Gastrocnemius medialis (tissue), 4 donors: ENCODE results near the gene SAMD7. TPM values are rescaled to one million over a fixed set of nuclear protein-coding genes. Genes with fewer than 3 reads are reported as not detected.

Experiments used
- ATAC-seq, 2 donors: fragments of 150-250 bp; one replicate each; pipeline ENCODE4 v1.9.1; 2016
- DNase-seq, 2 donors: peaks; one replicate each; pipeline ENCODE4 v3.0.0-alpha.2; 2019
- H3K27ac ChIP-seq, 4 donors: fragments of 200-600 bp; sonication (generic); 1 replicate in 1 of 4; 2 replicates in 3 of 4; pipeline ENCODE4 v1.5.1; 2016 to 2018; ENCODE audit warnings: mild to moderate bottlenecking in 2 of 4, moderate library complexity in 1 of 4
- H3K27me3 ChIP-seq, 3 donors: fragments of 200-600 bp; sonication (generic) in 2 of 3; 1 replicate in 1 of 3; 2 replicates in 2 of 3; pipeline versions ENCODE4 v1.5.1 to v1.6.0; 2016 to 2019; ENCODE audit warnings: mild to moderate bottlenecking in 1 of 3, moderate library complexity in 1 of 3
- H3K36me3 ChIP-seq, 2 donors: fragments of 200-600 bp; sonication (generic) in 1 of 2; one replicate each; pipeline ENCODE4 v1.5.1; 2017 to 2018
- H3K4me1 ChIP-seq, 2 donors: fragments of 200-600 bp; sonication (generic) in 1 of 2; one replicate each; pipeline ENCODE4 v1.5.1; 2016 to 2017; ENCODE audit warnings: mild to moderate bottlenecking in 2 of 2
- H3K4me3 ChIP-seq, 4 donors: fragments of 200-600 bp; sonication (generic) in 3 of 4; 1 replicate in 1 of 4; 2 replicates in 3 of 4; pipeline ENCODE4 v1.5.1; 2016 to 2019; ENCODE audit warnings: mild to moderate bottlenecking in 2 of 4
- H3K9me3 ChIP-seq, 3 donors: fragments of 200-600 bp; sonication (generic) in 2 of 3; 1 replicate in 1 of 3; 2 replicates in 2 of 3; pipeline ENCODE4 v1.5.1; 2016 to 2019
- POLR2A ChIP-seq, 2 donors: fragments of 450-650 bp; IDR thresholded peaks; one replicate each; pipeline ENCODE4 v1.6.1; 2017; ENCODE audit warnings: antibody characterized with exemption in 2 of 2, mild to moderate bottlenecking in 2 of 2, moderate library complexity in 2 of 2
- in situ Hi-C, 4 donors: fragments of 200-750 bp; cut with MboI; loops; one replicate each; pipeline versions ENCODE4 v1.15.0 to v1.8.0; 2017; ENCODE audit warnings: low sequenced_read_pairs in 4 of 4
- intact Hi-C: fragments of 100-400 bp; cut with DNase I; formaldehyde crosslinking; loops from one replicate; pipeline ENCODE4 v1.15.1; 2023; ENCODE audit warnings: low total_unique reads
- total RNA-seq, 4 donors: library from RNA; depleted of rRNA; stranded (reverse); fragments of >200 nt; gene quantifications; one replicate each; pipeline versions ENCODE4 v1.1.0 to v1.2.3, GENCODE V29; 2016
- TF ChIP-seq, protein P1 (sequence below), 5 experiments: fragments of 450-650 bp in 3 of 5; fragments of 200-600 bp in 2 of 5; sonication (generic) in 2 of 5; IDR thresholded peaks in 4 of 5; conservative IDR thresholded peaks in 1 of 5; 1 replicate in 4 of 5; 2 replicates in 1 of 5; pipeline ENCODE4 v1.5.1; 2016 to 2019; ENCODE audit warnings: antibody characterized with exemption in 5 of 5, mild to moderate bottlenecking in 3 of 5, moderate library complexity in 3 of 5

The SAMD7 gene
- total RNA-seq, 4 donors from 2014 or later, result not detected

DNA sequence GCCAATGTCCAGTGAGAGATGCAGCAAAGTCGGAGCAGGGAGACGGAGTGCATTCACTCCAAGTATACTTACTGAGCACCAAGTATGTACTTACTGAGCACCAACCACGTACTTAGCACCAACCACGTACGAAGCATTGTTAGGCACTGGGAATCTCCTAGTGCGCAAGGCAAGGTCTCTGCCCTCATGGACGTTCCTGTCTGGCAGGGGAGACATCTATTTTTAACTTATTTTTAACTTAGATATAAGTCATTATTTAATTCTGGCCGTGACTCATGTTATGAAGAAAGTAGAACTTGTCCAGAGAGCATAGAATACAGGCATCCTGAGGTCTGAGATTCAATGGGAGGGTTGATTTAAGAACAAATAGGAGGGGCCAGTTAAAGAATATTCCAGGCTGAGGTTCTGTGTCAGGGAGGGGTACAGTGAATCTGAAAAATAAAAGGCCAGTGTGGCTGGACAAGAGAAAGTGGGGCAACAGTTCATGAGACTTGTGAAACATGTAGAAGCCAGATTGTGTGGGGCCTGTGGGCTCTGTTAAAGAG lies 32.3 kb upstream of the SAMD7 start:
- TF ChIP-seq, protein P1, sequence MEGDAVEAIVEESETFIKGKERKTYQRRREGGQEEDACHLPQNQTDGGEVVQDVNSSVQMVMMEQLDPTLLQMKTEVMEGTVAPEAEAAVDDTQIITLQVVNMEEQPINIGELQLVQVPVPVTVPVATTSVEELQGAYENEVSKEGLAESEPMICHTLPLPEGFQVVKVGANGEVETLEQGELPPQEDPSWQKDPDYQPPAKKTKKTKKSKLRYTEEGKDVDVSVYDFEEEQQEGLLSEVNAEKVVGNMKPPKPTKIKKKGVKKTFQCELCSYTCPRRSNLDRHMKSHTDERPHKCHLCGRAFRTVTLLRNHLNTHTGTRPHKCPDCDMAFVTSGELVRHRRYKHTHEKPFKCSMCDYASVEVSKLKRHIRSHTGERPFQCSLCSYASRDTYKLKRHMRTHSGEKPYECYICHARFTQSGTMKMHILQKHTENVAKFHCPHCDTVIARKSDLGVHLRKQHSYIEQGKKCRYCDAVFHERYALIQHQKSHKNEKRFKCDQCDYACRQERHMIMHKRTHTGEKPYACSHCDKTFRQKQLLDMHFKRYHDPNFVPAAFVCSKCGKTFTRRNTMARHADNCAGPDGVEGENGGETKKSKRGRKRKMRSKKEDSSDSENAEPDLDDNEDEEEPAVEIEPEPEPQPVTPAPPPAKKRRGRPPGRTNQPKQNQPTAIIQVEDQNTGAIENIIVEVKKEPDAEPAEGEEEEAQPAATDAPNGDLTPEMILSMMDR (IDR thresholded peaks at IDR 0.05 in 4 of 5, conservative IDR thresholded peaks at IDR 0.05 in 1 of 5), result no peak
- TF ChIP-seq POLR2A (IDR thresholded peaks at IDR 0.05), result no peak

GRCh38 chr3:169879845-169880575 lies 31.4 kb upstream of the SAMD7 start:
- ATAC-seq, result no peak
- no peak overlapping the region for H3K4me3 ChIP-seq
- no peaks in the 10 kb centered on the region for H3K9me3 ChIP-seq
- H3K36me3 ChIP-seq, result no peaks in the 10 kb centered on the region
- H3K27me3 ChIP-seq, result no peaks in the 10 kb centered on the region
- DNase-seq, result no peak
- H3K4me1 ChIP-seq, result no peaks in the 10 kb centered on the region
- TF ChIP-seq, protein P1 (IDR thresholded peaks at IDR 0.05 in 4 of 5, conservative IDR thresholded peaks at IDR 0.05 in 1 of 5), result no peak
- no peak for TF ChIP-seq POLR2A (IDR thresholded peaks at IDR 0.05)
- in situ Hi-C loops, result no loop called here
- intact Hi-C loops, result no loop called here
- no peak overlapping the region for H3K27ac ChIP-seq

More for the DNA sequence above, 32.3 kb upstream of the SAMD7 start:
- H3K36me3 ChIP-seq, result no peaks in the 10 kb centered on the region
- no peaks in the 10 kb centered on the region for H3K4me1 ChIP-seq
- H3K27ac ChIP-seq, result no peak overlapping the region
- no peak for ATAC-seq
- no peak overlapping the region for H3K4me3 ChIP-seq
- intact Hi-C loops, result no loop called here
- H3K9me3 ChIP-seq, result no peaks in the 10 kb centered on the region
- in situ Hi-C loops, result no loop called here
- no peaks in the 10 kb centered on the region for H3K27me3 ChIP-seq
- no peak for DNase-seq

DNA sequence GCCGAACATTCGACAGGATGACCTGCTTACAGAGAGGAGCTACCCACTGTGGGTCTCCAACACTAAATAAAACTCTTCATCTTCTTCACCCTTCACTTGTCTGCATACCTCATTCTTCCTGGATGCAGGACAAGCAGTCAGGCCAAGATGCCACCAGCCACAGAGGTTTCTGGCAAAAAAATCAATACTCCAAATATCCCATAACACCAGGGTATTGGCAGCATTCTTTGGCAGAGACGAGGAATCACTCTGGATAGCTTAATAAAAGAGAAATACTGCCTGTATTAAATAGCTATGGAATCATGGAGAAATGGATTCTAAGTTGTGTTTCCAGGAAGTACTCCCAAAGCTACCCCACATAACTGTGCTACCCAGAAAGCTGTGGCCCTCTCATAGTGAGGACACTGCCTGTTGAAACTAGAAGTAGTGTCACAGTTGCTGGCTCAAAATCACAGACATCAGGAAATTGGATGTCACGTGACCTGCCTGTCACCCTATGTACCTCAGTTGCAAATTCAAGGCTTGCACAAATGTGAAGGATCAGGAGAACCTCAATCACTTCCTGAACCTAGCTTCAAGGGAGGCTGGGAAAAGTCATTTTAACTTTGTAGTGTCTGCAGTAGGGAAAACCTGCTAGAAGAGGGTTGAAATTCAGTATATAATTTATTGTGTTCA lies 30.7 kb upstream of the SAMD7 start:
- intact Hi-C loops, result no loop called here
- TF ChIP-seq POLR2A (IDR thresholded peaks at IDR 0.05), result no peak
- TF ChIP-seq, protein P1 (IDR thresholded peaks at IDR 0.05 in 4 of 5, conservative IDR thresholded peaks at IDR 0.05 in 1 of 5), result no peak
- no peak for ATAC-seq

DNA sequence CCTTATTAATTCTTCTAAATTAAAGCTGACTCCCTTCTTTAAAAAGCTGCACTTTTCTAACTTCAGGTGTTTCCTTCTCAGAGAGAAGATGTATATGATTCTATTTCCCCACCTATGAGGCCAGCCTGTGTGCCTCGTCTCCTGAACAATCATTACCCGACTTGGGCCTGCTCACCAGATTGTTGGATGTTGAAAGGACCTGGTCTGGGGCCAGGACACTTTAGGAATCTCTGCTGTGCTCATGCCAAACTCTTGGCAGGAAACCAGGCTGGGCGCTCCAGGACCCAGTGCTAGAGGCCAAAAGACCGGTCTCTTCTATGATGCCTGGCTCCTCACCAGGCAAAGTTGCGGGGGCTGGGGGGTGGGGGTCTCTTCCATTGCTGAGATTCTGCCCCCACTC lies 24.7 kb upstream of the SAMD7 start:
- H3K9me3 ChIP-seq, result no peaks in the 10 kb centered on the region
- no peak overlapping the region for H3K4me3 ChIP-seq
- no peaks in the 10 kb centered on the region for H3K27me3 ChIP-seq
- no peaks in the 10 kb centered on the region for H3K36me3 ChIP-seq
- ATAC-seq, result peak; percentile 47 to 58
- peak; percentile 13 to 29 for DNase-seq
- intact Hi-C loops (no loop called here), in situ Hi-C loops (no loop called here)
- TF ChIP-seq, protein P1 (IDR thresholded peaks at IDR 0.05 in 4 of 5, conservative IDR thresholded peaks at IDR 0.05 in 1 of 5), result no peak
- TF ChIP-seq POLR2A (IDR thresholded peaks at IDR 0.05), result no peak
- no peaks in the 10 kb centered on the region for H3K4me1 ChIP-seq
- no peak overlapping the region for H3K27ac ChIP-seq

More for the DNA sequence above, 30.7 kb upstream of the SAMD7 start:
- H3K27ac ChIP-seq, result no peak overlapping the region
- no peak for DNase-seq
- H3K27me3 ChIP-seq, result no peaks in the 10 kb centered on the region
- no peaks in the 10 kb centered on the region for H3K36me3 ChIP-seq
- no peaks in the 10 kb centered on the region for H3K4me1 ChIP-seq
- in situ Hi-C loops, result no loop called here
- no peaks in the 10 kb centered on the region for H3K9me3 ChIP-seq
- H3K4me3 ChIP-seq, result no peak overlapping the region
